ENCODE measurements around the gene PIK3AP1. TPM values are rescaled to one million over a fixed set of nuclear protein-coding genes. Genes with fewer than 3 reads are reported as not detected.

The PIK3AP1 gene
- polyA plus RNA-seq, 1 of the 3 experiments (the other 2 are of a cell fraction) = 0.07 TPM

DNA sequence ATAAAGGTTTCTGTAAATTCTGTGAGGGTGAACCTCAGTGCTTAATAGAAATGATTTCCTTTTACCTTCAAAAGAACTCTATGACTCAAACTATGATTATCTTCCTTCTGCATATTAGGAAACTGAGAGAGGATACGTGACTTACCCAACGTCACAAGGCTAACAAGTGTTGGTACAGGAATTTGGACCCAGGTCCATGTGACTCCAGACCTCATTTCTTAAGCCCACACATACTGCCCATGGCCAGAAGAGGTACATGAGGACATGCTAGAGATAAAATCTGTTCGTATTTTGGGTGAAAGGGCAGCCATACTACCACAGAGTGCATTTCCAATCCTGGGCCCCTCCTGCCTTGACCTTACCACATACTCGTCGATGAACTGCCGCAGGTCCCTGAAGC, 72.0 kb downstream of the PIK3AP1 start:
- Histone ChIP-seq H3K4me3 (ENCODE audit: low read depth in 2 of 2, low read length in 1 of 2) (no peak overlapping the region), H3K79me2 (ENCODE audit: insufficient read depth) (no peaks in the 10 kb centered on the region), H3K9ac (no peak overlapping the region), H3K4me2 (no peak overlapping the region), H3K9me2 (no peaks in the 10 kb centered on the region), H4K20me1 (ENCODE audit: insufficient read depth) (no peaks in the 10 kb centered on the region), H3K27me3 (ENCODE audit: insufficient read depth) (no peaks in the 10 kb centered on the region; the same call in 1 of the 2 replicates), H3K27ac (ENCODE audit: low read depth in 2 of 2, low read length in 1 of 2) (no peak overlapping the region), H3K36me3 (replicated peaks in 1 of 2; ENCODE audit: control insufficient read depth in 1 of 2, insufficient read depth in 2 of 2, low read length in 1 of 2) (no peaks in the 10 kb centered on the region), H3K9me3 (no peaks in the 10 kb centered on the region), H3F3A (replicated peaks; ENCODE audit: insufficient read depth) (no peaks in the 10 kb centered on the region), H2AFZ (ENCODE audit: low read depth) (no peak overlapping the region), H3K4me1 (ENCODE audit: control insufficient read depth in 1 of 2, insufficient read depth in 2 of 2, low read depth in 1 of 2, low read length in 1 of 2) (no peaks in the 10 kb centered on the region)
- 73% methylated on average over 6 of the region's 6 CpGs for WGBS (ENCODE audit: low lambda C conversion rate)
- ChIA-PET POLR2A (no interaction called here), CTCF (interaction anchor here (2.6 kb wide), 1 partner anchor 389 kb away, joined by 7 read pairs; no protein-coding TSS in a partner anchor)
- DNase-seq = no peak
- TF ChIP-seq POLR2AphosphoS5 (IDR thresholded peaks at IDR 0.05; ENCODE audit: low read depth, low read length) (no peak), RXRA (IDR thresholded peaks at IDR 0.05; ENCODE audit: borderline replicate concordance, low read depth) (no peak), EZH2phosphoT487 (IDR thresholded peaks at IDR 0.05; ENCODE audit: borderline replicate concordance, low read depth) (no peak), TAF1 (IDR thresholded peaks at IDR 0.05; ENCODE audit: borderline replicate concordance, low read depth, low read length) (no peak), MXI1 (IDR thresholded peaks at IDR 0.05; ENCODE audit: low read depth, low read length) (no peak), TCF12 (IDR thresholded peaks at IDR 0.05) (no peak), FOXJ3 (CRISPR knock-in tag; IDR thresholded peaks at IDR 0.05) (no peak), TEAD4 (IDR thresholded peaks at IDR 0.05; ENCODE audit: borderline replicate concordance, insufficient read depth) (no peak), EP300 (IDR thresholded peaks at IDR 0.05; ENCODE audit: borderline replicate concordance in 1 of 2, low read depth in 1 of 2, low read length in 1 of 2) (no peak), RAD21 (IDR thresholded peaks at IDR 0.05; ENCODE audit: low read length) (no peak), GABPA (IDR thresholded peaks at IDR 0.05; ENCODE audit: low read depth) (no peak), GATA2 (CRISPR knock-in tag; IDR thresholded peaks at IDR 0.05) (no peak), SMC3 (IDR thresholded peaks at IDR 0.05; ENCODE audit: low read depth, low read length) (no peak)
- TF ChIP-seq, protein P1, sequence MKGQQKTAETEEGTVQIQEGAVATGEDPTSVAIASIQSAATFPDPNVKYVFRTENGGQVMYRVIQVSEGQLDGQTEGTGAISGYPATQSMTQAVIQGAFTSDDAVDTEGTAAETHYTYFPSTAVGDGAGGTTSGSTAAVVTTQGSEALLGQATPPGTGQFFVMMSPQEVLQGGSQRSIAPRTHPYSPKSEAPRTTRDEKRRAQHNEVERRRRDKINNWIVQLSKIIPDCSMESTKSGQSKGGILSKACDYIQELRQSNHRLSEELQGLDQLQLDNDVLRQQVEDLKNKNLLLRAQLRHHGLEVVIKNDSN (IDR thresholded peaks at IDR 0.05; ENCODE audit: borderline replicate concordance, low read depth) = no peak
- TF ChIP-seq, protein P2, sequence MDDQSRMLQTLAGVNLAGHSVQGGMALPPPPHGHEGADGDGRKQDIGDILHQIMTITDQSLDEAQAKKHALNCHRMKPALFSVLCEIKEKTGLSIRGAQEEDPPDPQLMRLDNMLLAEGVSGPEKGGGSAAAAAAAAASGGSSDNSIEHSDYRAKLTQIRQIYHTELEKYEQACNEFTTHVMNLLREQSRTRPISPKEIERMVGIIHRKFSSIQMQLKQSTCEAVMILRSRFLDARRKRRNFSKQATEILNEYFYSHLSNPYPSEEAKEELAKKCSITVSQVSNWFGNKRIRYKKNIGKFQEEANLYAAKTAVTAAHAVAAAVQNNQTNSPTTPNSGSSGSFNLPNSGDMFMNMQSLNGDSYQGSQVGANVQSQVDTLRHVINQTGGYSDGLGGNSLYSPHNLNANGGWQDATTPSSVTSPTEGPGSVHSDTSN (IDR thresholded peaks at IDR 0.05) = no peak
- TF ChIP-seq, protein P3, sequence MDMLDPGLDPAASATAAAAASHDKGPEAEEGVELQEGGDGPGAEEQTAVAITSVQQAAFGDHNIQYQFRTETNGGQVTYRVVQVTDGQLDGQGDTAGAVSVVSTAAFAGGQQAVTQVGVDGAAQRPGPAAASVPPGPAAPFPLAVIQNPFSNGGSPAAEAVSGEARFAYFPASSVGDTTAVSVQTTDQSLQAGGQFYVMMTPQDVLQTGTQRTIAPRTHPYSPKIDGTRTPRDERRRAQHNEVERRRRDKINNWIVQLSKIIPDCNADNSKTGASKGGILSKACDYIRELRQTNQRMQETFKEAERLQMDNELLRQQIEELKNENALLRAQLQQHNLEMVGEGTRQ (IDR thresholded peaks at IDR 0.05; ENCODE audit: borderline replicate concordance, low read depth, low read length) = no peak
- TF ChIP-seq, protein P4, sequence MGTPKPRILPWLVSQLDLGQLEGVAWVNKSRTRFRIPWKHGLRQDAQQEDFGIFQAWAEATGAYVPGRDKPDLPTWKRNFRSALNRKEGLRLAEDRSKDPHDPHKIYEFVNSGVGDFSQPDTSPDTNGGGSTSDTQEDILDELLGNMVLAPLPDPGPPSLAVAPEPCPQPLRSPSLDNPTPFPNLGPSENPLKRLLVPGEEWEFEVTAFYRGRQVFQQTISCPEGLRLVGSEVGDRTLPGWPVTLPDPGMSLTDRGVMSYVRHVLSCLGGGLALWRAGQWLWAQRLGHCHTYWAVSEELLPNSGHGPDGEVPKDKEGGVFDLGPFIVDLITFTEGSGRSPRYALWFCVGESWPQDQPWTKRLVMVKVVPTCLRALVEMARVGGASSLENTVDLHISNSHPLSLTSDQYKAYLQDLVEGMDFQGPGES (IDR thresholded peaks at IDR 0.05; ENCODE audit: low read depth, low read length) = no peak
- TF ChIP-seq, protein P5, sequence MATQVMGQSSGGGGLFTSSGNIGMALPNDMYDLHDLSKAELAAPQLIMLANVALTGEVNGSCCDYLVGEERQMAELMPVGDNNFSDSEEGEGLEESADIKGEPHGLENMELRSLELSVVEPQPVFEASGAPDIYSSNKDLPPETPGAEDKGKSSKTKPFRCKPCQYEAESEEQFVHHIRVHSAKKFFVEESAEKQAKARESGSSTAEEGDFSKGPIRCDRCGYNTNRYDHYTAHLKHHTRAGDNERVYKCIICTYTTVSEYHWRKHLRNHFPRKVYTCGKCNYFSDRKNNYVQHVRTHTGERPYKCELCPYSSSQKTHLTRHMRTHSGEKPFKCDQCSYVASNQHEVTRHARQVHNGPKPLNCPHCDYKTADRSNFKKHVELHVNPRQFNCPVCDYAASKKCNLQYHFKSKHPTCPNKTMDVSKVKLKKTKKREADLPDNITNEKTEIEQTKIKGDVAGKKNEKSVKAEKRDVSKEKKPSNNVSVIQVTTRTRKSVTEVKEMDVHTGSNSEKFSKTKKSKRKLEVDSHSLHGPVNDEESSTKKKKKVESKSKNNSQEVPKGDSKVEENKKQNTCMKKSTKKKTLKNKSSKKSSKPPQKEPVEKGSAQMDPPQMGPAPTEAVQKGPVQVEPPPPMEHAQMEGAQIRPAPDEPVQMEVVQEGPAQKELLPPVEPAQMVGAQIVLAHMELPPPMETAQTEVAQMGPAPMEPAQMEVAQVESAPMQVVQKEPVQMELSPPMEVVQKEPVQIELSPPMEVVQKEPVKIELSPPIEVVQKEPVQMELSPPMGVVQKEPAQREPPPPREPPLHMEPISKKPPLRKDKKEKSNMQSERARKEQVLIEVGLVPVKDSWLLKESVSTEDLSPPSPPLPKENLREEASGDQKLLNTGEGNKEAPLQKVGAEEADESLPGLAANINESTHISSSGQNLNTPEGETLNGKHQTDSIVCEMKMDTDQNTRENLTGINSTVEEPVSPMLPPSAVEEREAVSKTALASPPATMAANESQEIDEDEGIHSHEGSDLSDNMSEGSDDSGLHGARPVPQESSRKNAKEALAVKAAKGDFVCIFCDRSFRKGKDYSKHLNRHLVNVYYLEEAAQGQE (IDR thresholded peaks at IDR 0.05; ENCODE audit: low read depth, low read length) = no peak
